SKM-1 (cell line): ENCODE data around the gene COBL.

Experiments
- DNase-seq: peaks from one replicate; lab custom pipeline; 2025; ENCODE audit not compliant: unreplicated experiment; lab: John Stamatoyannopoulos, UW

Gene COBL

DNA sequence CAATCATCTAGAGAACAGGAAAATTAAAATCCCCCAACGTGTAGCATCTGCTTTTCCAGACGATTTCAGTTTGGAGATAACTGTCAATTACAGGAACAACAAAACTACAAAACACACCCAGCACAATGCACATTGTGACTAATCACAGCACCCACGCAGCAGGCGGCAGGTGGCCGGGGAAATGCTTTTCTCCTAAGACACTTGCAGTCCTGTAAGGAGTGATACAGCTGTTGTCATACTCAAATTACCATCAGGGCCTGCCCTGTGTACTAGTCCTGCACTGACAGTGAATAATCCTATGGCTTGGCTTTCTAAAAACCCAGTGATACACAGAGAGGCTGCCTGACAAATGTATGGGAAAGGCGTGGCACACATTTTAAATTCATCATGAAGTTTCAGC, 37.8 kb downstream of the COBL start:
- DNase-seq, result no peak

DNA sequence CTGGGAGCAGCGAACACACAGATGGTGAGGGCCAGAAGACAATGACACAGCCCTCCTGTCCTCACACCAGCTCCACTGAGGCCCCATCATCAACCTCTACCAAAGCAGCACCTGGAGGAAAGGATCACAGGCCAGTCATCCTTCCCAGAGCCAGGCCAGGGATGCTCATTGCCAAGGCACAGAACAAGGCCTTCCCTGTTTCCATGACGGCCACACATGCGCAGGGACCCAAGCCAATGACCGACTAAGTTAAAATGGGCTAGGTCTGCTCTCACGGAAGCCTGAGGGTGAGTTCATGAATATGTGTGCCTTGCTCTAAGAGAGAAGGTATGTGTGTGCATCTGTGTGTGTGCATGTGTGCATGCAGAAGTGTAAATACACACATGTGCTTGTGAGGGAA, 39.6 kb downstream of the COBL start:
- no peak for DNase-seq

DNA sequence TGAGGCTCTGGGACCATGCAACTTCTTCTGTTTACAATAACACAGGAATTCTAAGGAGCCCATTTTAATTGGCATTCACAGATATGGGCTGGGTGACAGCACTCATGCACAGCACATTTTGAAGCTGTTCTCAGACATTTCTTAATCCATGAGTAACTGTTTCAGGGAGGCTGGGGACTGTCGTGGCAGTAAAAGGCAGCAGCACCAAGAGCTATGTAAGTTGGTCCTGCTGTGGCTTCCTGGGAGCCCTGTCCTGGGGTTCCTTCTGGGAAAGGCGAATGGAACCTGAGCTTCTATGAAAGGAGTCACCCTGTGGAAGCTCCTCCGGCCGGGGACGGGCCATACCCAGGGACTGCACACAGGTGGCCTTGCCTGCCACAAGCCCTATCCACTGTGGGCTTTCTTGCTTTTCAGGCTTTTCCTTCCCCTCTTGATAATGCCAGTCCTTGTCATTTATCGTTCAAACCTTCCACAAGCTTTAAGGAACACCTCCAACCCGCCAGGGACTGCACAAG, 40.5 kb downstream of the COBL start:
- DNase-seq, result no peak

DNA sequence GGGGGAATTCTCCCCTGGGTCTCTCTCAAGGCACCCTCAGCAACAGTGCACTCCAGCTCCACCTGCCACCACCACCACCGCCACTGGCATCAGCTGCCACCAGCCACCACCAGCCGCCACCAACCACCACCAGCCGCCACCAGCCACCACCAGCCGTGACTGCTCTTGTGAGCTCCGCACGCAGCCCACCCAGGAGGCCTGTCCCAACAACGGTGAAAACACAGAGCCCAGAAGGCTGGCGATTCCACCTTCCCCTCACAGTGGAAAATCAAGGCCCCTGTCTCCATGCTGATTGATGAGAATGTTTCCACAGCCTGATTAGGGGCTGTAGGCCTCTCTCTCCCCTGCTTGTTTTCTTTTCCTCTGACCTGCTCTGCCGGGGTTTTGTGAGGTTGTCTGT, 41.1 kb downstream of the COBL start:
- DNase-seq, result no peak

DNA sequence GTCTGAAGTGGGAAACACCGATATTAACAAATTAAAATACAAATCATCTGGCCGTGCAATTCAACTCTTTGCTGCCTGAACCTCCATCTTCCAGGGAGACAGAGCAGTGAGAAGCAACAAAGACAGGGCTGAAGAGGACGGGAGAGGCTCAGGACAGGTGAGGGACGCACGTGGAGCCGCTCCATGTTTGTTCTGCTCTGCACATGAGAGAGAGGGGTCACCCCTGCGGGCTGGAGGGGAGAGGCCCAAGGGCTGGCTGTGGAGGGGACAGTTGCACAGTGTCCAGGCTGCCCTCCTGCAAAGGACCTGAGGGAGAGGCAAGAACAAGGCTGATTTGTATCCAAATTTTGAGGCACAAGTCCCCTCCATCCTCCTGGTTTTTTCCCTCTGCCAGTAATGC, 41.7 kb downstream of the COBL start:
- DNase-seq, result no peak

DNA sequence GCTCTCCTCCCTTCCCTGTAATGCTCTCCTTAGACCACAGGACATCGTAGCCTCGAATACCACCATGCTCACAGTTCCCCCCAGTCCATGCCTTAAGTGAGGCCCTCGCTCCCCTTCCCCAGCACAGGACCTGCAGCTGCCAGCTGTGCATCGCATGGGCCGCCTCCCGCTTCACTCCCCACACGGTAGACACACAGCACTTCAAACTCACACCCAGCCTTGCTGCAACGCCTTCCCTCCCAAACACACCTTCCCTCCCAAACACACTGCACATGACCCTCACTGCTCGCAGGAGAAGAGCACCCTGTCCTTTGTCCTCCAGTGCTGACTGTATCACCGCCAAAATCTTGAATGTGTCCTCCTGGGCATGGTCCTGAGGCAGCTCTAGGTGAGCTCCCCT, 42.6 kb downstream of the COBL start:
- no peak for DNase-seq

DNA sequence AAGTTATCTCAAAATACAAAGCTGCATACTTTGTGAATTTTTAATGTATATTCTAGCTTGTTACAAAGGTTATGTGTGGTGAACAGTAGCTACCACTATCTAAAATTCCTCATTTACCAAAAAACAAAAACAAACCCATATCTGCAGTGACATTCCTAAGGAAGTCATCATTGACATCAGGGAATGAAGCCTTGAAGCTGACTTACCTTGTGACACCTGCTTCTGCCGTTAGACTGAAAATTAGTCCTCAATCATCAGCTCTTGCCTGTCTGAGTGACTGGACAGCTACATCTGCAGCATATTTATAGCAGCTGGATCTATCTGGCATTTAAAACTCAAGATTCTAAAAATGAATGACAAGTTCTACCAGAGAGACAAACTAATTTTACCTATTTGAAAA, 43.2 kb downstream of the COBL start:
- DNase-seq, result no peak

DNA sequence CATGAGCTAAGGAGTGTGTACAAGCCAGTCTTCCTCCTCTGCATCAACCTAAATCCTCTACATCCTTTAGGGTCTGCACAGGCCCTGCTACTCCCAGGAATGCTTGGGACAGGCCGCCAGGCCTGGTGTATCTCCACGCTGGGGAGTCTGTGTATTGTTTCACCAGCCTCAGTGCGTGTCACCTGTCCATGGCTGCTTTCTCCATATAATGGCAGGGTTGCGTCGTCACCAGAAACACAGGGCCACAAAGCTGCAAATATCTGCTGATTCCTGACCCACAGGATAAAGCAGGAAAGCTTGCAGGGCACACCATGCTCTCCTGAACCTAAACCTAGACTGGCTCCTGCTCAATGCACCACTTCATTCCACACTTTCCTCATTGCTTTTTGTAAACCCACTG, 45.6 kb downstream of the COBL start:
- no peak for DNase-seq

DNA sequence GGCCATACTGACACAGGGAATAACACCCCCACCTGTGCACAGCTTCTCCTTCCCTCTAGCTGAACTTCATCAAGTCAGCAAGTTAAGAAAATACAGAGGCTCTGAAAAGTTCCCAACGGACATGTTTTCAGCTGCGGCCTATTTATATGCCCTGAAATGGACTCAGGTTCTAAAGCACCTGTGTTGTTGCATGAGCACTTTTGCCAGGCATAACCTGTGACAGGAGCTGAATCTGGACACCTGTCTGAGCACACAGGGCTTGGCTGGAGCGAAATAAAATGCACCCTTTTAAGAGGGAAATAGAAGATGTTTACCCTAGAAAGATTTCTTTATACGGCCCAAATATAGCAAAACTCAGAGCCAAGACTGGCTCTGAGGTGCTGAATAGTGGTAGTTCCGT, 46.7 kb downstream of the COBL start:
- DNase-seq, result no peak

DNA sequence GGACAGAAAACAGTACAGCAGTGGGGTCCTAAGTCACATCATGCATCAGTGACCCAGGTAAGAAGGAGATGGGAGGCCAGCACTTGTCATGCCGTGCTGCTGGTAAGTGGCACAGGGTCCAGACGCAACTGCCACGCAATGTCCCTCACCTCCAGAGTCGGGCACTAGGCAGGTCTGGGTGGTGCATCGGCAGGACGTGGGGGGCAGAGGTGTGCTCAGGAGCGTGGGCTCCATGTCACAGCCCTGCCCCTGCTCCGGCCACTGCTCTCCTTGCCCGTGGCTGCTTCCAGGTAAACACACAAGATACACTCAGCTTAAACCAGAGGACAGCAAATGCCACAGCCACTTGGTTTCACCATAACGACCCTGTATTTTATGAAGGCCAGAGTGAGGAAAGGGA, 47.3 kb downstream of the COBL start:
- DNase-seq, result no peak

DNA sequence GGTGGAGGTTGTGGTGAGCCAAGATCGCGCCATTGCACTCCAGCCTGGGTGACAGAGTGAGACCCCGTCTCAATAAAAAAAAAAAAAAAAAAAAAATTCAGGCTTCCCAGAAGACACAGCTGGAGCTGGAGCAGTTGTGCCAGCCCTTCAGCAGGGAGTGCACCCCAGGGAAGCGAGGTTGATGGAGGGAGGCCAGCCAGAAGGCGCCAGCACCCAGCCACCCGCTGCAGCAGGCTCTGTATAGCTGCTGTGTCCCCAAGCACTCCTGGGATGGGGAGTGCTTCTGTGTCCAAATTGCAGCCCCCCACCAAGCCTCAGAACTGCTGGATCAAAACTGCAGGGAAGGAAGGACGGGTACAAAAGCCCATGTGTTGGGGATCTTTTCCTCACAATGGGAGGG, 47.8 kb downstream of the COBL start:
- no peak for DNase-seq

DNA sequence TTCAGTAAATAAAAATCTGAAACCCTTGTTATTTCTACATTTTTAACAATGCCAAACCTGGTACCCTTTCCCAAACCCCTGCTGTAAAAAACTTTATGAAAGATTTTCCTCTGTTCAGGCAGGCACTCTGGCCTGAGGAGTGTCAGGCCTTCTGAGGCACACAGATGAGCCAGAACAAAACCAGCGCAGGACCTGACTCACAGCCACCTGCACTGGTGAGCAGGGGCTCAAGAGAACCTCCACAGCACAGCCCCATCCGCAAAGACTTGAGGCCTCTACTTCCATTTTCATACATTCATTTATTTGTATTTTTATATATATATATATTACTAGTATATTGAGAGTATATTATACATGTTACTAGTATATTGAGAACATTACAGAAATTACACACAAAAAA, 49.4 kb downstream of the COBL start:
- DNase-seq, result no peak

DNA sequence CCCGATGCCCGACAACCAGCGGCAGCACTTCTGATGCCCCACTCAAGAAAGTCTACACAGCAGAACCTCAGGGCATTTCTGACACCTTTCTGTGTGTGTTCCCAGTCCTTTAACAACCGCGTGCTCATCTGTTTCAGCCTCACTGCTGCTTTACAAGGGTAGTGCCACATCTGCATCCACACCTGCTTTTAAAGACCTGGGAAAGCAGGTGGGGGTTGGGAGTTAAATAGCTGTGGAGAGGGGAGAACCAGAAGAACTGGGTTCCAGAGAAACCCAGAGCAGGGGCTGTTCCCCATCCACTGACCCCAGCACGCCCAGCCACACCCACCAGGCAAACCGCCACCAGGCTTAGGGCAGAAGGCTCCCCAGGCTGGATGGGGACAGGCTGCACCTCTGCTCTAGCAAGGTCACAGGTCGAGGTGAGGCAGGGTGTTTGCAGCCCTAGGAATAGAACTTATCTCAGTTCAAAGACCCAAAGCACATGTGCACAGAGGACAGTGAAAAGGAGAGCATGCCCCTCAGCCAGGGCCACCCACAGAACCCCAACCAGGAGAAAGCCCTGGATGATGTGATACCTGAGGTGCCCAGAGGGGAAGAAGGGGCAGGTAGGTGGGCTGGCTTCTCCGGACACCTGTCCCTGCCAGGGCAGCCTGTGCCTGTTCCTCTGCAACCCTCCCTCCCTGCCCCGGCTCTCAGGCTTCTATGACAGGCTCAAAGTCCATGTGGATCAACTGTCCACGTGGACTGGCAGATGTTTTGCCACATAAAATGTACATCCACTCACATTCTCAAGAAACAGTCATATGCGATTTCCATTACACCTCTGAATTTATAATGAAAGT, 51.3 kb downstream of the COBL start:
- DNase-seq, result no peak

DNA sequence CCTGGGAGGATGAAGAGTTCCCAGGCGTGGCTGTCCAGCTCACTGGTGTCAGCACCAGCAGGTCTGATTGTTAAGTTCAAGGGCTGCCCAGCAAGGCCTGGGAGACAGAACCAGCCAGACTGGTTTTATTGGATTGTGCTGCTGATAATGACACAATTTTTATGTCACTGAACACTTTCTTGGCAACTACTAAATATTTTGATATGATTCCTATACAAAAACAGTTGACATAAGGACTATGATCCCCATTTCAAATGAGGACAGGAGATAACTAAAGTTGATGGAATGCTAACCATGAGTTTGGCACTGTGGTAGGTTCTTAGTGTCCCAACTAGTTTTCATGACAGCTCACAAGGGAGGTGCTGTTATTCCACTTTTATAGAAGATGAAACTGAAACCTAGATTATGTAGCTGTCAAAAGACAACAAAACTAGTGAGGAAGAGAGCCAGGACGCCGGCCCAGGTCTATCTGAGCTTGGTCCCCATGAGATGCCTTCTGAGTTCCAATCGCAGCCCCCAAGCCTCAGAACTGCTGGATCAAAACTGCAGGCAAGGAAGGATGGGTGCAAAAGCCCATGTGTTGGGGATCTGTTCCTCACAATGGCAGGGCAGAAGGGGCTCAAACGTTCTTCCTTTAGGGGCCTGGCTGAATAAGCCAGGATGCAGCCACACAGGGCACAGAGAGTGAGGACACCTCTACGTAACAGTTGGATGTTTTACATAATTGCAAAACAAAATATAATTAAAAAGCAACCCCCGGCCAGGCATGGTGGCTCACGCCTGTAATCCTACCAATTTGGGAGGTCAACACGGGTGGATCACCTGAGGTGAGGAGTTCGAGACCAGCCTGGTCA, 52.8 kb downstream of the COBL start:
- no peak for DNase-seq

DNA sequence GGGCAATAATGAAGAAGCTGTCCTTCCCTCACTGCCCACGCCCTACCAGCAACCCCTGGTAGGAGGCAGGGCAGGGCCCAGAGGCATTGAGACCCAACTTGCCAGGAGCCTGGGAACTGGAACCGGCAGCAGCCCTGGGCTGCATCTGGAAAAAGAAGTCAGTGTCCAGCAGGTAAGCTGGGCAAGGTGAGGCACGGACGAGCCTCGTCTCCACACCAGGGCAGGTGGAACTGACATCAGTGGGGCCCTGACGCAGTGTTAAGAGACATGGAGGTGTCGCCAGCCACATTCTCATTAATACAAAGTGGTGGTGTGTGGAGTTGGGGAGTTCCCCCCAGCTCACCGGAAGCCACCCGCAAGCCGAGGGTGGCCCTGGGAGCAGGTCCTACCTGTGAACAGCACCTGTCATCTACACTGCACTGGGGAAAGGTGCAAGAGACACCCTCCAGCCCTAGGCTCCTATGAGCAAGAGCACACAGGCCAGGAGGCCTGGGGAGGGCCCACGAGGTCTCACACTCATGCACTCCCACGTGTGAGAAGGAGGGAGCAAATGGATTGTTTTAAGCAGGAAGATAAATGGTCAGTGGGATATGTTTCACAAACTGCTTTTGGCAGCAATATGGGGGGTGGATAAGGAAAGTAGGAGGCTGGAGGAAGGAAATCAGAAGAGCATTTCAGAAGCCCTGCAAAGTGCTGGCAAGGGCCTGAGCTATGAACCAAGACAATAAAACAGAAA, 53.6 kb downstream of the COBL start:
- DNase-seq, result no peak

DNA sequence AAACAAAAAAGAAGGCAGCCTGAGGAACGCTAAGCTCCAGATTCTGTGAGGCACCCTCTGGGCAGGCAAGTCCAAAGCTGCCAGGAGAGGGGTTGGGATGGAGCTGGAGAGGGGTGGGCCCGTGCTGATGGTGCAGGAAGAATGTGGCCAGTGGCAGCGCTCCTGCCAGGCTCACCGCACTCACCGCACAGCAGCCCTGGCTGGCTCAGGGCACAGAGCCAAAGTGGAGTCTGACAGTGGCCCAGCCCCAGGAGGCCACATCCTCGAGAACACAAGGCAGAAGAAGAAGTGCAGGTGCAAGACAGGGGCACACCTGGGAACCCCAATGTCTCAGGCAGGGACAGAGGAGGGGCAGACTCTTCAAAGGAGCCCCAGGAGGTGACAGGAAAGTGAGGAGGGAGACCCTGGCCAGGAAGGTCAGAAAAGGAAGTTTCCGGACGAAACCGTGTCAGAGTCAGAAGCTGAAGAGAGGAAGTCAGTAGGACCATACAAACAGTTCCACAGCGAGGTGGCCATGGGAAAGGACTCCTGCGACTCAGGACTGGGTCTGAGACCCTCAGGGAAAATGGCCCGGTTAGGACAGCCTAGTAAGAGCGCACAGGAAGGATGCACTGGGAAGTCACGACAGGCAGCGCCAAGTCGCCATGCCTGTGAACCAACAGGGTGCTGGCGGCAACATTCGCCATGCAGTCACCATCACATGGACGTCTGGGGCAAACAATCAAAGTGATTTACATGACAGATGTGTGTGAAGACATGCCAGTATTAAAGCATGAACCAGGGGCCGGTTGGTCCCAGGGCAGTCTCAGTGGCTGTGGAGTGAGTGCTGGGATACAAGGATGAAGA, 54.4 kb downstream of the COBL start:
- no peak for DNase-seq

DNA sequence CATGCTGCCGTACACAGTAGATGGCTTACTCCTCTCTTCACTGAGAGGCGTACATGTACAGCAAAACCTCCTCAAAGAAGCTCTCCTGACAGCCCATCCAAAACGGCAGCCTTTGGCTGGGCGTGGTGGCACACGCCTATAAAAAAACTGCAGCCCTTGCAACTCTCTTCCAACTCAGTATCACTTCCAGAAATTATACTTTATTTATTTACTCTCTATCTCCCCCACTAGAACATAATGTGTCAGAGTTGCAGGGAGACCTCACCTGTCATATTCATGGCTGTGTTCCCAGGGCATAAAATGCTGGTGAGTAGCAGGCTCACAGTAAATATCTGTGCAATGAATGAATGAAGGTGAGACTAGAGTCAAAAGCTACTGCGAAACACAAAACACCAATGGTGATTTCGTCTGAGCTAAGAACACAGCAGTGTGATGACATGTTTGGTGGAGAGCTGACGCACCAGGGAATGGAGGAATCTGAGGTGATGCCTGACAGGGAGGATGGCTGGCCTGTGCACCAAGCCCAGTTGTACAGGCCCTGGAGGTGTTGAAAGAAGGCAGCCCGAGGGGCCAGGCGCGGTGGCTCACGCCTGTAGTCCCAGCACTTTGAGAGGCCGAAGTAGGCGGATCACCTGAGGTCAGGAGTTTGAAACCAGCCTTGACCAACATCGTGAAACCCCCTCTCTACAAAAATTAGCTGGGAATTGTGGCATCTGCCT, 55.3 kb downstream of the COBL start:
- no peak for DNase-seq

DNA sequence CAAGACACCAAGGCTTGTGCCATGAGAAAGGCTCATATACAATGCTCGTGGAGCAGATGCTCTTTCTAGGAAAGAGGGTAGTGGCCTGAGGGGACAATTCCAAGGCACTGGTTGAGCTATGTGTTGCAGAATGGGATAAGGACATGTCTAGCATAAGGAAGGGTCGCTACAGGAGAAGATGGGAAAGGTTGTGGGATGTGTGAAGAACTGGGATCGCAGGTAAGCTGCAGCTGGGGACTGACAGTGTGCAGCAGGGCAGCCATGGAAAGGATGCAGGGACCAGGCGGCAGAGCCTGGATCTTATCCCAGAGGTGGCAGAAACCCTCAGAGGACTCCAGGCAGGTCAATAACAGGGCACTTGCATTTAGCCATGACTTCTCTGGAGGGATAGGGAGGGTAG, 56.1 kb downstream of the COBL start:
- no peak for DNase-seq

DNA sequence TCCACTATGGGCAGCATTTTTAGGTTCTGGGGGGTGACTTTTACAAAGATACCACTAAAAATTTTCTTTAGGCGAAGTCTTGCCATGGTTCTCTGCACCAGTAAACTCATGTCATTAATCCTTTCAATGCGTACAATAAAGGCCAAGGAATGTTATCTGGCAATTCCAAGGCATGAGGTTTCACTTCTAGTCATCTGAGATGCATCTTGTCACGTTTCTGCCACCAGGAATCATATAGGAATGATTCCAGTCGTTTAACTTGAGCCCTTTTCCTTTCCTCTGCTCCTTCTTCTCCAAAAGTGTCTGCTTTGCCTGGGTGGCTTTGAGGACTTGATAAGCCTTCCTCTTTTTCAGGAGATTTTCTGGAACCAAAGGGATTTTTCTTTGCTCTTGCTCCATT, 56.8 kb downstream of the COBL start:
- no peak for DNase-seq

DNA sequence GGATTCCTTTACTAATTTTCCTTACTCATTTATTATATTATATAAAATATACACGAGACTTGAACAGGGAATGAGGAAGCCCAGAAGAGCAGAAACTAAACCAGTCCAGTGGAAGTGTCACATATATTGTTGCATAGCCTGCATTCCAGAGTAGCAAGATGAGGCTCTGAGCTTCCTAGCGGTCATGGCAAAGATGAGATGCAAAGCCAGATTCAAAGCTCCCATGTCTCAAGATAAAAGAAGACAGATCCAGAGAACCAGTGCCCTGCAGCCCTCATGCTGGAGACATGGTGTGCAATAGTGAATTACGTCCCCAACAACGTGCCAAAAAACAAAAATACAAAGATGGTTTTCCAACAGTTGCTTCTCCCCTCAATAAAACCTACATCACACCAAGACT, 59.7 kb downstream of the COBL start:
- DNase-seq, result no peak
